D341Med (cell line): ENCODE measurements around the gene TK2.
"Not testable (repeated sequence)": the region's sequence is repeated elsewhere in the genome, so short reads cannot be mapped to it uniquely, and the experiment has no call there.

Experiments used
- DNase-seq: peaks from one replicate; pipeline ENCODE4 v3.0.0; 2012; ENCODE audit warnings: low spot score

Gene TK2

DNA sequence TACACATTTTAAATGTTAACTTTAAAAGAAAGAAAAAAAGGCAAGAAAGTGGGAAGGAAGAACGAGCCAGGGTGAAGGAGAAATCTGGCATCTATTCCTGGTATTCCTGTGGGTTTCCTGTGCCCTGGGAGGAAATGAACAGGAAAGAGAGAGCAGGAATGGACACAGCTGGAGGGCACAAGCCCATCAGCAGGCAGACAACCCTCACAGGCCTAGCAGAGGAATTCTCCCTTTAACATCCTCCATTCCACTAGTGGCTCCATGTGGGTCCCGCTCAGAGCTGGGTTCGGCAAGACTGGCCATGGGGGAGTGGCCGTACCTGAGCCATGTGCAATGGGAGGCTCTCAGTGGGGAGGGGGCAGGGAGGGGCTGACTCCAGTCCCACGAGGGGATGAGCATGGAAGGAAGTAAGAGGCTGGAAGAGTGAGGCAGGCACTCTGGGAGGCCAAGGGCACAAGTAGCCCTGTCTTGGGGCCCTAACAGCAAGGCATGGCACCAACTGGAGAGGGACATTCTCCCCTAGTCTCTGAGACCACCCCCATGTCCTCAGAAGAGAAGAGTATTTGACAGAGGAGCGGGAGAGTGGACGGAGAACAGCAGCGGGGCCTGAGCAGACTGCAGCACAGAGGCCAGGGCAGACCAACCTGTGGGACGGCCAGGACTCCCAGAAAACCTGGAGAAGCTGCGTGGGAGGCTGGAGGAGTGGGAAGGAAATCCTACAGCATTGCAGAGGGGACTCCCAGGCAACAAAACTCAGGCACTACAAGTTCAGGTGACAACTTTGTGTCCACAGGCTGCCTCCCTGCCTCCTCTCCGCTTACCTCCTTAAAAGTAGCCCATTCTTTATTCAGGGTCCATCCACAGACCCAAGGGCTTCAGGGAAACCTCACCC lies 30.2 kb downstream of the TK2 start:
- DNase-seq, result no peak

DNA sequence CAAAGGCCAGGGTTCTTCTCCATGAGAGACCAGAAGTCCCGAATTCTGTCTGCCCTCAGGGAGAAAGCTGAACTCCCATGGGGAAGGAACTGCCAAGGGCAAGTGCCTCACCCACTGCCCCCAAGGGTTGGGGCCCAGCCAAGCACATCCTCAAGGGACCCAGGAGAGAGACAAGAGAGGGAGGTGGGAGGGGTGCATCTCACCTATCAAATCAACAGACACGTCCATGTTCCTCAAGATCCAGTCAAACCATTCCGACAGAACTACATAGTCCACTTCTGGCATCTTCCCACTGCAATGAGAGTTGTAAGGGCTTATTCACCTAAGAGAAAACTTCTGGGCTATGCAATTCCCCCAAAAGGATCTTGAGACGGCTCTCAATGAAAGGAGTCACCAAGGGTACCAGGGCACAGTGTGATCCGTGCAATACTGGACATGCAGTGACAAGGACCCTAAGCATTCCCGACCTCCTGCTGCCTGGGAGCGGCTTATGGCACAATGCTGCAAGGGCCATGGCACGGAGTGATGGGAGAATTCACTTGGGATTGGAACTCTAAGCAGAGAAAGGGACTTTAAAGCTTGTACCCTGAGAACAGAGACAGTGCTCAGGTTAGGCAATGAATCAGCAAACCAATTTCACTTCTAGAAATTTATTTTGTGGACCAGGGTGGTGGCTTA lies 32.2 kb downstream of the TK2 start:
- DNase-seq, result no peak

DNA sequence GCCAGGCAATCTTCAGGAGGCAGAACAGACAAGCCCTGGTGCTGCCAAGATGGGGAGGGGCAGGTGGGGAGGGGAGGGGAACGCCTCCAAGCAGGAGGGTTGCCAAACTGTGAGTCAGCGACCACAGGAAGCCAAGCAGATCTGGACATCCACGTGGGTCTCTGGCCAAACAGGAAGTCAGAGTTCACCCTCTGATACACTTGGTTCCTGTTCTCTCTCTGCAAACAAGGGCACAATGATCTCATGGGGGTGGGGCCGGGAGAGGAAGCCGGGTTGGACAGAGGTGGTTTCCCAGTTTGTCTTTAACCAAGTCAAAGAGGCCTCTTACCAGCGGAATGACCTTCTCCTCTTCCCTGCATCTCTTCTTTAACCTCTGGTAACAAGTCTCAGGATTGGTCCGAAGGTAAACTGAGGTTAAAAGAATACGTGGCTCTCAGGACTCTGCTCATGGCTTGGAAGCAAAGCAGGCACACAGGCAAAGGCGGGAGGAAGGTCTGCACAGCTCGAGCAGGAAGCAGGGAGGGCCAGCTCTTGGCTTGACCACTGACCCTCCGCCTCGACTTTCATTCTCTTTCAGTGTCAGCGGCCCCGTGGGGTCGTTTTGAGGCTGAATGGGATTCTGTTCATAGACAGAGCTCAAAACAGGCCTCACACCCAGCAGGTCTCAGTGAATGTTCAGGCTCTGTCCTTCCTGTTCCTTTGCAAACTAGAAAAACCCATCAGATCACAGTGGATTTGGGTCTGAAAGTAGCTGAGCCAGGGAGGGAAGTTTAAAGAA lies 32.9 kb downstream of the TK2 start:
- DNase-seq, result no peak

DNA sequence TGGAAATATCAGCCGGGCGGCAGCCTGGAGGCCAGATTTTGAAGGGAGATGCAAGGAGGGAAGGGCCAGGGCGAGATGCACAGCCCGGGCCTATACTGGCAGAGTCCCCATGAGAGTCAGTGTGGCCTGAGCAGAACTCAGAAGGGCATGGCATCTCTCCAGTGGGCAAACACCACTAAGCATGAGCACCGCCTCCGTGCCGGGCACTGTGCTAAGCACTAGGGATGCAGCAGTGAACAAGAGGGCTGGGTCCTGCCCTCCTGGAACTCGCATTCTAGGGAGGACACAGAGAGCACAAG lies 33.5 kb downstream of the TK2 start:
- no peak for DNase-seq

DNA sequence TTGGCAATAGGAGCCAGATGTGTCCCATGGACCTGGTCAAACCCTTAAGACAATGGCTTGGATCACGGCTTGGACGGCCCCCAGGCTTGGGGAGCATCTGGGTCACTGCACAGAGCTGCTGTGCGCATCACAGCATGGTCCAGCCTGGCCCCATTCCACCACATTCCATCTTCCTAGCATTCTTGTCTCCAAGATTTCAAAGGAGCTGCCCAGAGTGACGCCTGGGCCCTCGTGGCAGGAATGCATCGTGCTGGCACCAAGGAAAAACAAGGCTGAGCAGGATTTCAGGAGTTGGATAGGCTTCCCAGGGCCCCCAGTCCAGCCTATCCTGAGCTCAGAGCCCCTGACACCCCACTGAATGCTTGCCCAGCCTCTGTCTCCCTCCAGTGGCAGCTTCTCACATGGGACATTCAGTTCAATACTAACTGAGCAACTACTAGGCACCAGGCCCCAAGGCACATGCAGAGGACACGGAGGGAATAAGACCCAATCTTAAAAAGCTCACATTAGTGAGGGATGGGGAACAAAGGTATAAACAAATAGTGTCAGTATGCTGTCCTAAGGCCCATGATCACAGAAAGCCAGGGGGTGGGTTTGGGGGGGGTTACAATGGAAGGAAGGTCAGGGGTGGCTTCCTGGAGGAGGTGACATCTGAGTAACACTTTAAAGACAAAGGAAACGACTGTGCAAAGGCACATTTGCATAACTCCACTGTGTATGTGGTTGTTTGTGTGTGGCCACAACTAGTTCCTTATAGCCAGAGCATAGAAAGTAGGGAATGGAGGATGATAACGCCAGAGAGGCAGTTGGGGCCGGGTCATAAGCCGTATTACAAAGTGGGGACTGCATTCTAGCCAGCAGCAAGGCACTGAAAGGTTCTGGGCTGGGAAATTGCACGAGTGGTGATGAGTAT lies 34.1 kb downstream of the TK2 start:
- DNase-seq, result no peak

DNA sequence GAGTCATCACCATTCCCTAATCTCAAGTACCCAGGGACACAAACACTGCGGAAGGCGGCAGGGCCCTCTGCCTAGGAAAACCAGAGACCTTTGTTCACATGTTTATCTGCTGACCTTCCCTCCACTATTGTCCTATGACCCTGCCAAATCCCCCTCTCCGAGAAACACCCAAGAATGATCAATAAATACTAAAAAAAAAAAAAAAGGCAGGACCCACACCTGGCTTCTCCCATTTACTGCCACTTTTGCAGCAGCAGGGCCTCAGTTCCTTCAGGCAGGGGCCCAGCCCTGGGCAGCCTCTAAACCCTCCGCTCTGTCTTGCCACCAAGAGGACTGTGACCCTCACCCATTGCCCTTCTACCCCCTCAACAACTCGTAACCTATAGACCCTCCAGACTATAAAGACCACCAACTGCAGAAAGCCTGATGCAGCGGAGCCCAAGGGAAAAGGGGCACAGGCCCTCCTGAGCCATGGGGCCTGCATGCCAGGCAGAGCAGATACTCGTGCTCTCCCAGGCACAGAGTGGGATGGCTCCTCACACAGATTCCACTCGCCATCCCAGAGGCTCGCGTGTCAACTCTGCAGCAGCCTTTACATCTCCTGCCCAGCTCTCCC lies 34.8 kb downstream of the TK2 start:
- not testable (repeated sequence) for DNase-seq

DNA sequence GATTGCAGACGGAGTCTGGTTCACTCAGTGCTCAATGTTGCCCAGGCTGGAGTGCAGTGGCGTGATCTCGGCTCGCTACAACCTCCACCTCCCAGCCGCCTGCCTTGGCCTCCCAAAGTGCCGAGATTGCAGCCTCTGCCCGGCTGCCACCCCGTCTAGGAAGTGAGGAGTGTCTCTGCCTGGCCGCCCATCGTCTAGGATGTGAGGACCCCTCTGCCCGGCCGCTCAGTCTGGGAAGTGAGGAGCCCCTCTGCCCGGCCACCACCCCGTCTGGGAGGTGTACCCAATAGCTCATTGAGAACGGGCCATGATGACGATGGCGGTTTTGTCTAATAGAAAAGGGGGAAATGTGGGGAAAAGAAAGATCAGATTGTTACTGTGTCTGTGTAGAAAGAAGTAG lies 35.5 kb downstream of the TK2 start:
- not testable (repeated sequence) for DNase-seq

DNA sequence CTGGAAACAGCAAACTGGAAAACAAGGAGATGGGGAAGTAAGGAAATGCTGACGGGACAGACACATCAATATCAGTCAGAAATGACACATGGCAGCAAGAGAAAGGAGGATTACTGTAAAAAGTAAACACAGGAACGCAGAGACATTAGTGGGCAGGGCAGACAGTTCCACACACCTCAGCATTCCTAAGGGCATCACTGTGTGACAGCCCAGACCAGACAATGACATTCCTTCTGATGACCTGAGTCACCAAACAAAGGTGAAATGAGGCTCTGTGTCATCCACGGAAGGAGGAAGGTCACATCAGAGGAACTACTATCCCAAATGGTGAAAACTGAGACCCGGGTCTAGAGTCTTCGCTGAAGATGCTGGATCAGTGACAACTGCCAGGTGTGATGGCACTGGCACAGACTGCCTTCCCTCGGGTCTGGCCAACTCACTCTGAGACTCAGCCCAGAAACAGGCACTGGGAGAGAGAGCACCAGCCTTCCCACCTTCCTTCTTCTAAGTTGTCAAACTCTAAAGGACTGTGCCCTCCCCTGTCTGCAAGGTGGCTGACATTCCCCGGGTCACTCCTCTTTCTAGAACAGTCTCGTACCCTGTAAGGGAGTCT lies 36.7 kb downstream of the TK2 start:
- DNase-seq, result no peak

DNA sequence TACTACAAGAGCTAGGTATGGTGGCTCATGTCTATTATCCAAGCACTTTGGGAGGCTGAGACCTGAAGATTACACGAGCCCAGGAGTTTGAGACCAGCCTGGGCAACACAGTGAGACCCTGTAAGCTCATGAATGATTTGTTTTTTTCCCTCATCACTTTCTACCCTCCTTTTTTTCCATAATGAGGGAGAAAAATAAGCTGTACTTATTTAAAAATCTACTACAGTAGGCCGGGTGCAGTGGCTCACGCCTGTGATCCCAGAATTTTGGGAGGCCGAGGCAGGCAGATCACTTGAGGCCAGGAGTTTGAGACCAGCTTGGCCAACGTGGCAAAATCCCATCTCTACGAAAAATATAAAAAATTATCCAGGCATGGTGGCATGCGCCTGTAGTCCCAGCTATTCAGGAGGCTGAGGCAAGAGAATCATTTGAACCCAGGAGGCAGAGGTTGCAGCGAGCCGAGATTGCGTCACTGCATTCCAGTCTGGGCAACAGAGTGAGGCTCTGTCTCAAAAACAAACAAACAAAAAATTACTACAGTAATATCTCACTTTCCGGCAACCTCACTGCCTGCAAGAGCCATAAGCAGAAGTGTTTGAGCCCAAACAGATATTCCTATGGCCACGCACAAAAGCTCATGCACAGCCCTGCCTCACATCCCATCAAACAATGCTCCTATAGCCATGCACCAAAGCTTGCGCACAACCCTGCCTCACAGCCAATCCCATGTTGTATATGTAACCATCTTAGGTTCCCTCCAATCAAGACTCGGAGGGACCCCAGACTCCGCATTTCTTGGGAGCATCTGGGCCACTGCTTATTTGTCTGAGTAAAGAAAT lies 37.4 kb downstream of the TK2 start:
- no peak for DNase-seq

DNA sequence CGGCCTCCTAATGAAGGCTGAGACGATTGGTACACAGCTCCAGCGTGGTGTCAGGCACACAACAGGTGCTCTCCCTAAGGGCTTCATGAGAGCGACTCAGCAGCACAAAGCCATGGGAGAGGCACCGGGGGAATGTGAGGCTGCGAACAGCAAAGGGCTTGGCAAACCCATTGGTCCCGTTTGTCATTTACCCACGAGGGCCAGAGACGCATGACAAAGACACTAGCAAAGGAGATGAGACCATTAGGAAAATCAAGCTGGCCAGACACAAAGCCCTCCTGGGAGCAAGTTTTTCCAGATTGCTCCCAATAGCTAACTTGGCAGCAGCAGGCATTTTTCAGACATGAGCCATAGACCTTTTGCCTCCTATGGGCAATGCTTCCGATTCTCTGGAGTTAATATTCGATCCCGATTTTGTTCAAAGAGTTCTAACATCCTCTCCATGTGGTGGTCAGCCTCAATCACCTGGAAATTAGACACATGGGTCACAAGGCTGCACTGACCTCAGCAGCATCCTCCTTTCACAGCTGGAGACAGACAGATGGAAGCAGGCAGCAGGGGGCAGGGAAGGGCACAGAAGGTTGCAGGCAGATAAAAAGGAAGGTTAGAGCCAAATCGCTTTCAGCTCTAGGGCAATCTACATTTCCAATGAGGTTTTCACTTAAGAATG lies 38.2 kb downstream of the TK2 start:
- no peak for DNase-seq

DNA sequence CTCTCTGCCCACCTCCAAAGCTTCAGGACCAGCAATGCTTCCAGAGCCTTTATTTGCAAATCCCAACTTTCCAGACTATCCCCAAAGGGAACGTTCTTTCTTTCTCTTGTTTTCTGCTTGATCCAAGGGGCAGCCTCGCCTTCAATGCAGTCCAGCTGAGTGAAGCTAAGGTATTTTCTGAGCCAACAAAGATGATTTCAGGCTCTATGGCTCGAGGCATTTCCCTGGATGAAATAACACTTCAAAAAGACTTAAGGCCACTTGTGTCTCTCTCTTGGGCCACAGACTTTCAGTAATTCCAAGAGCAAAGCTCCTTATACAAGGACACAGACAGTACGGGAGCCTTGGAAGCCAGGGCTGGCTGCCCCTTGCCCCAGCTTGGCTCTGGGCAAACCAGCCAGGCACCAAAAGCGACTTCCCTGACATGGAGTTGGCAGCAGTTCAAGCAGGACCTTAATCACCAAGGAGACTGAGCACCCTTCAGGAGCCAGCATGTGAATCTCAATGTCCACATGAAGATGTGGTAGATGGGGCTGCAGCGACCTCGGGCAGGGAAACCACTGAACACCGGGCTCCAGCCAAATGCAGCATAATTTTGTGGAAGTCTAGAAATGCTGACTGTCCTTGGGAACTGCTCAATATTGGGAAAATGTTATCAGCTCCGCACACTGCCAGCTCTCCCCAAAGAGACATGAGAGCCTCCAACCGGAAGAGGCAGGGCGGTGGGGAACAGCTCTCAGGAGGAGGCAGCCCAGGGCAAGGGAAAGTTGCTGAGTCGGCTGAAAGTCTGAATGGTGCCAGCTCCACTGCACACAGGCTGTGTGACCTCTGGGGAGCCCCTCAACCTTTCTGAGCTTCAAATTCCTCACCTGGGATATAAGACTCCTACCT lies 39.0 kb downstream of the TK2 start:
- DNase-seq, result no peak

DNA sequence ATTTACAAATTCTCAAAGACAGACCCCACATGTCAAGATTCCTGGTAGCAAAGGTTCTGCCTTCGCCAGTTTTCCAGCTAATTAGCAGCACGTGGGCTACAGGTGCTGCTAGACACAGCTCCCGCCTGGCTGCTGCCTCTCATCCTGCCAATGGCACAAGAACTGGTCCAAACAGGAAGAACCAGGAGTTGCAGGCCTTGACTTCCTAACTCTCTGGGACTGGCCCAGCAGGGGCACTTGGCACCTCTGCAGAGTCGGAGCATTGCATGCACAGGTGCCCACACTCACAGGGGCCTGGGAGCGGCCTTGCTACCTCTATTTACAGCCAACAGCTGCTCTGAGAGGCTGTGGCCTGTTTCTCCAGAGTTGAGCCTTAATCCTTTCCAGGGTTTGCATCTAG lies 39.6 kb downstream of the TK2 start:
- DNase-seq, result no peak

DNA sequence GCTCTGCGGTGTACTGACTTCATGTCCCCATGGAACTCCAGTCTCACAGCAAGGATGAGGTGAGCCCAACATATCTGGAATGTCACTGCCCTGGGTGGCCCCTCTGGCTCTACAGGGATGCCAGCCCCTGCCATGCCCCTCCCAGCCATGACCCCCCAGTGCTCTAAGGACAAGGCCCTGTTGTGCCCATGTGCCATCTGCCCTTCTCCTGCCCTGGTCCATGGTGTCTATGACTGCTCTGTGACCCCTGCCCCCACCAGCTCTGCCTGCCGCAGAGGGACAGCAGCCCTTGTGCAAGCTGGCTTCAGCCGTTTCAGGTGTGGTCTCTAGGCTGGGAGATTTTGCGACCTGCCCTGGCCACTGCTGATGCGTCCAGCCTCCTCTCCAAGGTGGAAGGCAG lies 40.3 kb downstream of the TK2 start:
- no peak for DNase-seq

DNA sequence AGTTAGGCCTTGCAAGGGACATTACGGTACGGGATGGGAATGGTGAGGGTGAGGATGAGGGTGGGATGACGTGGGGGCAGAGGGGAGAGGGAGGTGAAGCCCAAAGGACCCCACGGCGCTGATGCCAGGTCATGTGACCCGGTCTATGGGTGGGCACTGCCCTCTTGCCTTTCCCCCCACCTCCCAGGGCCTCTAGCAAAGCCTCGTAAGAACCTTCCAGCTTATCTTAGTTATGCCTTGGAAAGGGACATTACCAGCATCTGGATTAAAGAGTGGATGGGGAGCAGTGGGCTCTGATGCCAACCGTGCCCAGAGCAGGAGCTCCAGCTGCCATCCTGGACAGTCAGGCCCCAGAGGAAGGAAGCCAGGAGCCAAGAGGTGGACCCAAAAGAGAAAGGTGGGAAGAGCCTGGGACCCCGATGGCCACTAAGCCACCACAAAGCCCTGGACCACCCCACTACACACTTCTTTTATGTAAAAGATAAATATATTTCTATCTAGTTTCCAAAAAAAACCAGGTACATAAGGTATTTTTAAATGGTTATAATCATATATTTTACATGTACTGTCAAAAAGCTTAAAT lies 40.9 kb downstream of the TK2 start:
- no peak for DNase-seq

DNA sequence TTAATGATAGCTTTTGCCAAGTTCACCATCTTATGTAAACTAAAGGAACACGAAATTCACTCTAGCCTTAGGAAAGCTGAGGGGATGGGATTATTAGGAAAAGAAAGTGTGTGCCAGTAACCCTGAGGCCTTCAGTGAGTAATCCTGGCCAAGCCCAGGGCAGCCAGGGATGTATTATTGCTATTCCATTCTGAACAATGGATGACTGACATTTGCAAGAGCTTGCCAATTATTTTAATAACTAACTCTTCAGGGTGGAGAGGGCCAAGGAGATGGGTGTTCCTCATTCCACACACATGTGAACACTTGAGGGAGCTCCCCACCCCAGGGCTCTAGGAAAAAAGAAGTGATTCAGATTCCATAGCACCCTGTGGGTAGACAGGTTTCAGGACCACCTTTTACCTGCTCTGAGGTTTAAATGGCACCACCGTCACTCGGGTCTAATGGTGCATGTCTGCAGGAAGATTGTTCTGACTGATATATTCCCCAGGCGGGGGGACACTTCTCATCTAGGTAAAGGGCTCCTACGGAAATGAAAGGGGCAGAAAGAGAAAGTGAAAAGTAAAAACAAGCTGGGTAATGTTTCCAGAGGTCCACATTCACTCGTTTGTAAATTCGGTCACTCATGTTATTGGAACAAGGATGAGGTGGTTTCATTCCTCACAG lies 41.5 kb downstream of the TK2 start:
- no peak for DNase-seq

DNA sequence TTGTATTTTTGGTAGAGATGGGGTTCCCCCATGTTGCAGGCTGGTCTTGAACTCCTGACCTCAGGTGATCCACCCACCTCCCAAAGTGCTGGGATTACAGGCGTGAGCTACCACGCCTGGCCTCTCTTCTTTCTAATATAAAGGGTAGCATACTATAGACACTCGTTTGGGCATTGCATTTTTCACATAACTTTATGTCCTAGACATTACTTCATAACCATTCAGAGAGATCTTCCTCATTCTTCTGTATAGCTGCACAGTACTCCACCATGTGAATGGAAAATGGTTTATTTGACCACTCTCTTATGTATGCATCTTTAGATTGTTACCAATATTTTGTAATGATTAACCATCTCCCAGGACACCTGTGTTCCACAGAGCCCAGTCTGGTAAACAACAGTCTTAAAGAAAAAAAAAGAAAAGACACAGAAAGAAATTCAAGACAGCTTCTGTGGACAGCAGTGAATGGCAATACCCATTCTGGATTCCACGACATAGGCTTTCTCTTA lies 42.1 kb downstream of the TK2 start:
- no peak for DNase-seq

DNA sequence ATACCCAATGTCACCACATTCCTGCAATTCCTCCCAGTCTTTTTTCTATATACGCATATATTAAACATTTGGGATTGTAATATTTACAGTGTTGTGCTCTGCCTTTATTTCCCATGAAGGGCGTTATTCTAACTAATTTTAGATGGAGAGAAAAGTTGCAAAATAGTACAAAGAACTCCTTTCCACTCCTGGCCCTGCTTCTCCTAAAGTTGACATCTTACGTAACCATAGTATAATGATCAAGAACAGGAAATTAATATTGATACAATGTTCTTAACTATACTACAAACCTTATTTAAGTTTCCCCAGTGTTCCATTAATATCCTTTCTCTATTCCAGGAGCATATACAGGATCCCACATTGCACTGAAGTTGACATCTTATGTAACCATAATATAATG lies 46.3 kb downstream of the TK2 start:
- DNase-seq, result no peak
